WTC11 (cell line): Measurements from ENCODE around the gene ETNK2. TPM values are rescaled to one million over a fixed set of nuclear protein-coding genes. Genes with fewer than 3 reads are reported as not detected.

Source experiments
- ATAC-seq: fragments of 200-7000 bp; cut with Tn5 transposase; 2 replicates; pipeline ENCODE4 v1.10.0; 2021; ENCODE audit warnings: mild to moderate bottlenecking, moderate library complexity
- CTCF ChIA-PET: fragments of 300-600 bp; sonication (Branson Sonifier 250); formaldehyde crosslinking; loops from one replicate; lab custom pipeline; 2021; ENCODE audit warnings: antibody characterized with exemption; lab: Charles Lee
- POLR2A ChIA-PET: fragments of 350-600 bp; sonication (Branson Sonifier 250); formaldehyde crosslinking; loops from one replicate; lab custom pipeline; 2021; ENCODE audit warnings: antibody characterized with exemption; lab: Charles Lee
- DNase-seq: peaks from one replicate; pipeline ENCODE4 v3.0.0; 2021; ENCODE audit warnings: low spot score
- H3K27ac Mint-ChIP-seq: 2 replicates; pipeline ENCODE4 v1.8.0; 2021; ENCODE audit warnings: mixed read lengths
- H3K27me3 Mint-ChIP-seq: 2 replicates; pipeline ENCODE4 v1.8.0; 2021; ENCODE audit warnings: low read depth, mild to moderate bottlenecking, moderate library complexity, mixed read lengths
- H3K36me3 Mint-ChIP-seq: 2 replicates; pipeline ENCODE4 v1.8.0; 2021; ENCODE audit warnings: mixed read lengths
- H3K4me1 Mint-ChIP-seq: 2 replicates; pipeline ENCODE4 v1.8.0; 2022; ENCODE audit warnings: mixed read lengths
- H3K4me3 Mint-ChIP-seq: 2 replicates; pipeline ENCODE4 v1.8.0; 2021; ENCODE audit warnings: mild to moderate bottlenecking, moderate library complexity, mixed read lengths
- H3K9me3 Mint-ChIP-seq: 2 replicates; pipeline ENCODE4 v1.8.0; 2021; ENCODE audit warnings: mixed read lengths
- ARID4B ChIP-seq: sonication (generic); formaldehyde crosslinking; IDR thresholded peaks from 2 replicates; pipeline ENCODE4 v1.8.0; 2023; ENCODE audit warnings: missing genetic modification reagents, mild to moderate bottlenecking, borderline replicate concordance
- ATF6 ChIP-seq: sonication (generic); formaldehyde crosslinking; IDR thresholded peaks from 2 replicates; pipeline ENCODE4 v1.8.1; 2023; ENCODE audit warnings: mild to moderate bottlenecking, missing genetic modification reagents
- CREB1 ChIP-seq: sonication (generic); formaldehyde crosslinking; IDR thresholded peaks from 2 replicates; pipeline ENCODE4 v1.8.0; 2023; ENCODE audit warnings: mild to moderate bottlenecking, missing genetic modification reagents
- ERG ChIP-seq: fragments of 250-450 bp; sonication (Bioruptor Pico); IDR thresholded peaks from 2 replicates; pipeline ENCODE4 v1.8.0; 2021; ENCODE audit warnings: mild to moderate bottlenecking
- FOXJ3 ChIP-seq: sonication (generic); formaldehyde crosslinking; IDR thresholded peaks from 2 replicates; pipeline ENCODE4 v1.9.0; 2021; ENCODE audit warnings: missing genetic modification reagents, mild to moderate bottlenecking, borderline replicate concordance
- FOXP4 ChIP-seq: sonication (generic); formaldehyde crosslinking; IDR thresholded peaks from 2 replicates; pipeline ENCODE4 v1.8.0; 2022; ENCODE audit warnings: mild to moderate bottlenecking, missing genetic modification reagents
- GTF2I ChIP-seq: fragments of 250-450 bp; sonication (Bioruptor Pico); conservative IDR thresholded peaks from 2 replicates; pipeline ENCODE4 v1.4.0; 2021; ENCODE audit warnings: mild to moderate bottlenecking
- IRF2 ChIP-seq: sonication (generic); formaldehyde crosslinking; IDR thresholded peaks from 2 replicates; pipeline ENCODE4 v1.8.0; 2022; ENCODE audit warnings: low read depth, missing genetic modification reagents, borderline replicate concordance
- MAX ChIP-seq: sonication (generic); formaldehyde crosslinking; IDR thresholded peaks from 2 replicates; pipeline ENCODE4 v1.8.0; 2022; ENCODE audit warnings: mild to moderate bottlenecking, missing genetic modification reagents
- NR1H2 ChIP-seq: sonication (generic); formaldehyde crosslinking; IDR thresholded peaks from 2 replicates; pipeline ENCODE4 v1.9.0; 2021; ENCODE audit warnings: mild to moderate bottlenecking, moderate library complexity, missing genetic modification reagents
- PRRX2 ChIP-seq: fragments of 250-450 bp; sonication (Bioruptor Pico); IDR thresholded peaks from 2 replicates; pipeline ENCODE4 v1.8.0; 2021; ENCODE audit warnings: mild to moderate bottlenecking
- SMAD4 ChIP-seq: sonication (generic); formaldehyde crosslinking; IDR thresholded peaks from 2 replicates; pipeline ENCODE4 v1.8.0; 2022; ENCODE audit warnings: mild to moderate bottlenecking, missing genetic modification reagents
- ZBTB21 ChIP-seq: sonication (generic); formaldehyde crosslinking; IDR thresholded peaks from 2 replicates; pipeline ENCODE4 v1.8.1; 2023; ENCODE audit warnings: mild to moderate bottlenecking, missing genetic modification reagents, borderline replicate concordance
- ZNF232 ChIP-seq: sonication (generic); formaldehyde crosslinking; IDR thresholded peaks from 2 replicates; pipeline ENCODE4 v1.8.0; 2022; ENCODE audit warnings: mild to moderate bottlenecking, missing genetic modification reagents
- ZNF263 ChIP-seq: sonication (generic); formaldehyde crosslinking; IDR thresholded peaks from 2 replicates; pipeline ENCODE4 v1.8.1; 2022; ENCODE audit warnings: low read depth, mild to moderate bottlenecking, moderate library complexity, missing genetic modification reagents
- ZNF425 ChIP-seq: fragments of 250-450 bp; sonication (Bioruptor Pico); conservative IDR thresholded peaks from 2 replicates; pipeline ENCODE4 v1.9.0; 2021; ENCODE audit warnings: mild to moderate bottlenecking
- total RNA-seq: library from RNA; stranded (reverse); gene quantifications from 3 replicates; pipeline ENCODE4 v1.2.3, GENCODE V29; 2021

ETNK2 gene
- total RNA-seq, 1 experiment from 2014 or later = 19.7 TPM

- no peak for TF ChIP-seq ARID4B (CRISPR knock-in tag)
Measured at GRCh38 chr1:204136814-204137213, 15.0 kb downstream of the ETNK2 start (continued).

GRCh38 chr1:204134103-204134502, 17.7 kb downstream of the ETNK2 start:
- no peaks in the 10 kb centered on the region for H3K9me3 Mint-ChIP-seq
- DNase-seq (no peak), ATAC-seq (no peak)
- CTCF ChIA-PET = no interaction called here
- peaks cover 6% of the 10 kb centered on the region for H3K36me3 Mint-ChIP-seq
- no peak overlapping the region for H3K4me3 Mint-ChIP-seq
- TF ChIP-seq PRRX2 = no peak
- no peak for TF ChIP-seq FOXP4 (CRISPR knock-in tag)
- TF ChIP-seq GTF2I (CRISPR knock-in tag) = no peak
- no peak for TF ChIP-seq ZNF425 (CRISPR knock-in tag)
- no peak for TF ChIP-seq ATF6 (CRISPR knock-in tag)
- no peak for TF ChIP-seq IRF2
- no peak for TF ChIP-seq ZBTB21 (CRISPR knock-in tag)
- no peak for TF ChIP-seq ZNF263 (CRISPR knock-in tag)
- TF ChIP-seq NR1H2 (CRISPR knock-in tag) = no peak
- no peak for TF ChIP-seq ZNF232 (CRISPR knock-in tag)
- H3K27me3 Mint-ChIP-seq = peaks cover 9% of the 10 kb centered on the region
- H3K4me1 Mint-ChIP-seq = peaks cover 20% of the 10 kb centered on the region
- no peak overlapping the region for H3K27ac Mint-ChIP-seq
- POLR2A ChIA-PET = interaction anchor here (0.5 kb wide), 1 partner anchor 275 kb away, joined by 3 read pairs; no protein-coding TSS in a partner anchor

GRCh38 chr1:204132718-204133117, 19.1 kb downstream of the ETNK2 start:
- ATAC-seq (no peak), DNase-seq (no peak)
- no peak overlapping the region for H3K27ac Mint-ChIP-seq
- POLR2A ChIA-PET = no interaction called here
- peaks cover 5% of the 10 kb centered on the region; the same call in 1 of the 2 replicates for H3K27me3 Mint-ChIP-seq
- peaks cover 31% of the 10 kb centered on the region for H3K4me1 Mint-ChIP-seq
- no peak overlapping the region for H3K4me3 Mint-ChIP-seq
- no peaks in the 10 kb centered on the region for H3K9me3 Mint-ChIP-seq
- no peak for TF ChIP-seq SMAD4 (CRISPR knock-in tag)
- no peak for TF ChIP-seq CREB1
- no peak for TF ChIP-seq MAX (CRISPR knock-in tag)
- TF ChIP-seq FOXJ3 (CRISPR knock-in tag) = no peak
- TF ChIP-seq ERG (CRISPR knock-in tag) = no peak
- no peak for TF ChIP-seq FOXP4 (CRISPR knock-in tag)
- H3K36me3 Mint-ChIP-seq = peaks cover 6% of the 10 kb centered on the region
- CTCF ChIA-PET = interaction anchor here (0.9 to 7.4 kb wide), 3 partner anchors 30 to 260 kb away, joined by 3 to 183 read pairs (median 3); no protein-coding TSS in a partner anchor
